HCT116 (cell line): ENCODE results near the gene SEC24C. TPM values are rescaled to one million over a fixed set of nuclear protein-coding genes. Genes with fewer than 3 reads are reported as not detected.

Experiments
- ATAC-seq: fragments of 200-7000 bp; cut with Tn5 transposase; 2 replicates; pipeline ENCODE4 v1.9.1; 2020; ENCODE audit warnings: mild to moderate bottlenecking, moderate library complexity
- BruUV-seq: library from RNA; stranded (reverse); fragments of 400-500 nt; replicated peaks from 2 replicates; lab custom pipeline; 2021; lab: Mats Ljungman, UMichigan
- CTCF ChIA-PET: fragments of 300-600 bp; sonication (Branson Sonifier 250); formaldehyde crosslinking; loops from one replicate; lab custom pipeline; 2021; ENCODE audit warnings: antibody characterized with exemption; lab: Charles Lee
- POLR2A ChIA-PET: fragments of 300-600, 350-600 bp; sonication (Branson Sonifier 250); formaldehyde crosslinking; loops from one replicate; lab custom pipeline; 2021; ENCODE audit warnings: antibody characterized with exemption; lab: Charles Lee
- RAD21 ChIA-PET, 2 experiments: fragments of 300-600 bp; sonication (Branson Sonifier 250); formaldehyde crosslinking; loops; one replicate each; lab custom pipeline; 2023; ENCODE audit warnings: low total read pairs in 2 of 2; ENCODE audit not compliant: uncharacterized antibody in 2 of 2, unreplicated experiment in 2 of 2, low non-redundant PET in 1 of 2; lab: Charles Lee
- DNase-seq: peaks from one replicate; pipeline ENCODE4 v3.0.0-alpha.2; 2010; ENCODE audit warnings: low read depth, low spot score
- H2AFZ ChIP-seq: fragments of 200-600 bp; shearing (Covaris generic), sonication (generic); 2 replicates; pipeline ENCODE4 v1.6.1; 2017; ENCODE audit warnings: low read depth, mixed run types, mixed read lengths, antibody characterized with exemption, low read length; ENCODE audit not compliant: poor library complexity, severe bottlenecking
- H3K27ac ChIP-seq: 2 replicates; pipeline ENCODE4 v1.5.1; 2012; ENCODE audit warnings: low read depth, low read length
- H3K27me3 ChIP-seq: fragments of 200-600 bp; sonication (generic); 2 replicates; pipeline ENCODE4 v1.6.1; 2016; ENCODE audit warnings: mixed run types, low read length, mixed read lengths; ENCODE audit not compliant: insufficient read depth
- H3K36me3 ChIP-seq, 2 experiments: fragments of 200-500 bp in 1 of 2; fragments of 200-600 bp in 1 of 2; sonication (Bioruptor generic) in 1 of 2; sonication (generic) in 1 of 2; 2 replicates each; pipeline versions ENCODE4 v1.5.1 to v1.6.1; 2014 to 2016; ENCODE audit warnings: low read length in 2 of 2, inconsistent platforms in 1 of 2, mixed read lengths in 1 of 2, mixed run types in 1 of 2; ENCODE audit not compliant: insufficient read depth in 2 of 2, control insufficient read depth in 1 of 2
- H3K4me1 ChIP-seq, 2 experiments: fragments of 200-600 bp in 1 of 2; sonication (generic) in 1 of 2; 2 replicates each; pipeline versions ENCODE4 v1.5.1 to v1.6.1; 2012 to 2017; ENCODE audit warnings: low read length in 2 of 2, inconsistent platforms in 1 of 2, mild to moderate bottlenecking in 1 of 2, mixed read lengths in 1 of 2, mixed run types in 1 of 2, moderate library complexity in 1 of 2; ENCODE audit not compliant: insufficient read depth in 2 of 2, control insufficient read depth in 1 of 2
- H3K4me2 ChIP-seq: fragments of 200-600 bp; sonication (generic); 2 replicates; pipeline ENCODE4 v1.6.1; 2017; ENCODE audit warnings: mixed run types, low read length, mixed read lengths
- H3K4me3 ChIP-seq, 2 experiments: fragments of 200-600 bp in 1 of 2; sonication (generic) in 1 of 2; replicated peaks in 1 of 2; 2 replicates each; pipeline ENCODE4 v1.5.1; 2011 to 2016; ENCODE audit warnings: low read length in 2 of 2, control low read depth in 1 of 2, low read depth in 1 of 2, mild to moderate bottlenecking in 1 of 2, mixed read lengths in 1 of 2, mixed run types in 1 of 2
- H3K79me2 ChIP-seq: fragments of 200-600 bp; sonication (generic); 2 replicates; pipeline ENCODE4 v1.6.1; 2017; ENCODE audit warnings: mild to moderate bottlenecking, mixed run types, low read length, moderate library complexity, mixed read lengths; ENCODE audit not compliant: insufficient read depth
- H3K9ac ChIP-seq: fragments of 200-600 bp; sonication (generic); 2 replicates; pipeline ENCODE4 v1.6.1; 2016; ENCODE audit warnings: low read length, mixed read lengths
- H3K9me2 ChIP-seq: fragments of 200-600 bp; sonication (generic), shearing (Covaris generic); 2 replicates; pipeline ENCODE4 v1.6.1; 2017; ENCODE audit warnings: mixed run types, mild to moderate bottlenecking, moderate library complexity; ENCODE audit not compliant: insufficient read depth
- H3K9me3 ChIP-seq, 2 experiments: fragments of 200-500 bp in 1 of 2; fragments of 200-600 bp in 1 of 2; sonication (Bioruptor generic) in 1 of 2; sonication (generic) in 1 of 2; 2 replicates each; pipeline ENCODE4 v1.6.1; 2014 to 2017; ENCODE audit warnings: low read length in 2 of 2, mixed read lengths in 2 of 2, inconsistent platforms in 1 of 2, low read depth in 1 of 2, mild to moderate bottlenecking in 1 of 2, mixed run types in 1 of 2, moderate library complexity in 1 of 2; ENCODE audit not compliant: control insufficient read depth in 1 of 2, insufficient read depth in 1 of 2
- H4K20me1 ChIP-seq: fragments of 200-600 bp; sonication (generic), shearing (Covaris generic); 2 replicates; pipeline ENCODE4 v1.6.1; 2017; ENCODE audit warnings: mixed run types, mild to moderate bottlenecking, moderate library complexity; ENCODE audit not compliant: insufficient read depth
- EGR1 ChIP-seq: IDR thresholded peaks from 2 replicates; pipeline ENCODE4 v1.6.1; 2012; ENCODE audit warnings: low read depth
- EZH2 ChIP-seq: fragments of 200-600 bp; sonication (generic); IDR thresholded peaks from 2 replicates; pipeline ENCODE4 v1.6.1; 2017; ENCODE audit warnings: antibody characterized with exemption, mixed run types
- JUND ChIP-seq: IDR thresholded peaks from 2 replicates; pipeline ENCODE4 v1.6.1; 2012
- POLR2AphosphoS5 ChIP-seq: IDR thresholded peaks from 2 replicates; pipeline ENCODE4 v1.6.1; 2011; ENCODE audit warnings: mild to moderate bottlenecking, low read depth, low read length, moderate library complexity
- RAD21 ChIP-seq: IDR thresholded peaks from 2 replicates; pipeline ENCODE4 v1.6.1; 2012; ENCODE audit warnings: low read depth, mild to moderate bottlenecking
- SIN3A ChIP-seq: IDR thresholded peaks from 2 replicates; pipeline ENCODE4 v1.6.1; 2012; ENCODE audit warnings: low read depth
- SRF ChIP-seq: IDR thresholded peaks from 2 replicates; pipeline ENCODE4 v1.6.1; 2012; ENCODE audit warnings: low read depth
- YY1 ChIP-seq: IDR thresholded peaks from 2 replicates; pipeline ENCODE4 v1.6.1; 2011; ENCODE audit warnings: low read length, low read depth, moderate library complexity, mild to moderate bottlenecking; ENCODE audit not compliant: insufficient replicate concordance; ENCODE audit errors: extremely low read depth
- ZFX ChIP-seq: fragments of 450-650 bp; IDR thresholded peaks from 2 replicates; pipeline ENCODE4 v1.6.1; 2017
- ZNF274 ChIP-seq: fragments of 200-500 bp; sonication (Bioruptor generic); IDR thresholded peaks from 2 replicates; pipeline ENCODE4 v1.6.1; 2014; ENCODE audit warnings: mild to moderate bottlenecking, low read depth, low read length, inconsistent platforms
- intact Hi-C: fragments of 100-400 bp; cut with micrococcal nuclease; formaldehyde crosslinking; loops from 2 replicates; pipeline ENCODE4 v1.10.0; 2022
- total RNA-seq: library from RNA; stranded (reverse); gene quantifications from one replicate; pipeline ENCODE4 v1.2.1, GENCODE V29; 2021; ENCODE audit not compliant: unreplicated experiment
- TF ChIP-seq, protein P1 (sequence below), 3 experiments: fragments of 200-600 bp in 1 of 3; sonication (generic) in 1 of 3; IDR thresholded peaks in 2 of 3; conservative IDR thresholded peaks in 1 of 3; 2 replicates each; pipeline ENCODE4 v1.5.1; 2012 to 2017; ENCODE audit warnings: low read depth in 2 of 3, low read length in 2 of 3, antibody characterized with exemption in 1 of 3, borderline replicate concordance in 1 of 3, control low read depth in 1 of 3, mild to moderate bottlenecking in 1 of 3, mixed read lengths in 1 of 3, mixed run types in 1 of 3, moderate library complexity in 1 of 3; ENCODE audit not compliant: insufficient read depth in 1 of 3
- TF ChIP-seq, protein P2 (sequence below): IDR thresholded peaks from 2 replicates; pipeline ENCODE4 v1.6.1; 2011; ENCODE audit warnings: mild to moderate bottlenecking, low read length, moderate library complexity; ENCODE audit not compliant: insufficient replicate concordance; ENCODE audit errors: extremely low read depth

The SEC24C gene
- total RNA-seq, 1 experiment from 2014 or later: 60.9 TPM

- POLR2A ChIA-PET: no interaction called here
- Histone ChIP-seq H3K4me2 (no peak overlapping the region), H3K4me3 (no peak overlapping the region), H3K9me2 (no peaks in the 10 kb centered on the region), H4K20me1 (no peaks in the 10 kb centered on the region), H3K9ac (no peak overlapping the region), H3K9me3 (no peaks in the 10 kb centered on the region), H3K27me3 (no peaks in the 10 kb centered on the region), H3K4me1 (no peaks in the 10 kb centered on the region), H3K27ac (no peak overlapping the region), H2AFZ (no peak overlapping the region), H3K36me3 (peaks cover 21 to 45% of the 10 kb centered on the region in 2 experiments), H3K79me2 (no peaks in the 10 kb centered on the region)
- ATAC-seq (no peak), DNase-seq (no peak)
- CTCF ChIA-PET: no interaction called here
- intact Hi-C loops: no loop called here
- RAD21 ChIA-PET: no interaction called here
- TF ChIP-seq RAD21: no peak
- no peak for TF ChIP-seq EGR1
- no peak for TF ChIP-seq POLR2AphosphoS5
- TF ChIP-seq YY1: no peak
- no peak for TF ChIP-seq ZFX
- no peak for TF ChIP-seq ZNF274
- no peak for TF ChIP-seq EZH2
- TF ChIP-seq SRF: no peak
- no peak for TF ChIP-seq SIN3A
- TF ChIP-seq, protein P1, sequence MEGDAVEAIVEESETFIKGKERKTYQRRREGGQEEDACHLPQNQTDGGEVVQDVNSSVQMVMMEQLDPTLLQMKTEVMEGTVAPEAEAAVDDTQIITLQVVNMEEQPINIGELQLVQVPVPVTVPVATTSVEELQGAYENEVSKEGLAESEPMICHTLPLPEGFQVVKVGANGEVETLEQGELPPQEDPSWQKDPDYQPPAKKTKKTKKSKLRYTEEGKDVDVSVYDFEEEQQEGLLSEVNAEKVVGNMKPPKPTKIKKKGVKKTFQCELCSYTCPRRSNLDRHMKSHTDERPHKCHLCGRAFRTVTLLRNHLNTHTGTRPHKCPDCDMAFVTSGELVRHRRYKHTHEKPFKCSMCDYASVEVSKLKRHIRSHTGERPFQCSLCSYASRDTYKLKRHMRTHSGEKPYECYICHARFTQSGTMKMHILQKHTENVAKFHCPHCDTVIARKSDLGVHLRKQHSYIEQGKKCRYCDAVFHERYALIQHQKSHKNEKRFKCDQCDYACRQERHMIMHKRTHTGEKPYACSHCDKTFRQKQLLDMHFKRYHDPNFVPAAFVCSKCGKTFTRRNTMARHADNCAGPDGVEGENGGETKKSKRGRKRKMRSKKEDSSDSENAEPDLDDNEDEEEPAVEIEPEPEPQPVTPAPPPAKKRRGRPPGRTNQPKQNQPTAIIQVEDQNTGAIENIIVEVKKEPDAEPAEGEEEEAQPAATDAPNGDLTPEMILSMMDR (IDR thresholded peaks at IDR 0.05 in 2 of 3, conservative IDR thresholded peaks at IDR 0.05 in 1 of 3; ENCODE audit: borderline replicate concordance in 1 of 3, insufficient read depth in 1 of 3, low read depth in 2 of 3, low read length in 2 of 3): no peak
- no peak for TF ChIP-seq JUND
- TF ChIP-seq, protein P2, sequence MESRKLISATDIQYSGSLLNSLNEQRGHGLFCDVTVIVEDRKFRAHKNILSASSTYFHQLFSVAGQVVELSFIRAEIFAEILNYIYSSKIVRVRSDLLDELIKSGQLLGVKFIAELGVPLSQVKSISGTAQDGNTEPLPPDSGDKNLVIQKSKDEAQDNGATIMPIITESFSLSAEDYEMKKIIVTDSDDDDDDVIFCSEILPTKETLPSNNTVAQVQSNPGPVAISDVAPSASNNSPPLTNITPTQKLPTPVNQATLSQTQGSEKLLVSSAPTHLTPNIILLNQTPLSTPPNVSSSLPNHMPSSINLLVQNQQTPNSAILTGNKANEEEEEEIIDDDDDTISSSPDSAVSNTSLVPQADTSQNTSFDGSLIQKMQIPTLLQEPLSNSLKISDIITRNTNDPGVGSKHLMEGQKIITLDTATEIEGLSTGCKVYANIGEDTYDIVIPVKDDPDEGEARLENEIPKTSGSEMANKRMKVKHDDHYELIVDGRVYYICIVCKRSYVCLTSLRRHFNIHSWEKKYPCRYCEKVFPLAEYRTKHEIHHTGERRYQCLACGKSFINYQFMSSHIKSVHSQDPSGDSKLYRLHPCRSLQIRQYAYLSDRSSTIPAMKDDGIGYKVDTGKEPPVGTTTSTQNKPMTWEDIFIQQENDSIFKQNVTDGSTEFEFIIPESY: no peak
- no TSS peak for BruUV-seq
These were observed 54.9 kb downstream of the SEC24C start for GRCh38 chr10:73798927-73799560.
